HG03025 (cell line): ENCODE results near the gene KLK14.

Source experiments
- ATAC-seq: cut with Tn5 transposase; IDR thresholded peaks from one replicate; pipeline ENCODE4 v1.9.1; 2021; ENCODE audit warnings: mild to moderate bottlenecking, moderate library complexity; ENCODE audit not compliant: unreplicated experiment, low FRiP score

KLK14 gene

DNA sequence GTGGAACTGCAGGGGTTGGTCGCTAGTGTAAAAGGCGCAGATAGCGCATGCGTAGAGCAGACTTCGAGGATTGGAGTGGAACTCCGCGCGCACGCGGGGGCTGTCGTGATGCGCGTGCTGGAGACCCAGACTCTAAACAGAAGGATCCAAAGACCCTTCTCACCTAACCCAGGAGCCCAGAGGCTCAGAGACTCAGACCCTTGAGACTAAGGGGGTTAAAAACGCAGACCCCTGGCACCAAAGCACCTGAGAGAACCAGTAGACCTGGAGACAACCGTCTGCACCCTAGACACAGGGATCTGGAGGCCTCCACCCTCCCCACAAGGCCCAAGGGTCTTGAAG is 26.1 kb upstream of the KLK14 start:
- peak; percentile 30 for ATAC-seq

- ATAC-seq = peak; percentile 88
These were observed 25.5 kb upstream of the KLK14 start, which contains the start of gene CTU1 for GRCh38 chr19:51108066-51108804. TSS of gene CTU1 (minus strand) at chr19:51108409. CDS start at chr19:51104569, 3,840 bp downstream.

GRCh38 chr19:51107406-51108065 is 24.8 kb upstream of the KLK14 start:
- ATAC-seq = no peak

DNA sequence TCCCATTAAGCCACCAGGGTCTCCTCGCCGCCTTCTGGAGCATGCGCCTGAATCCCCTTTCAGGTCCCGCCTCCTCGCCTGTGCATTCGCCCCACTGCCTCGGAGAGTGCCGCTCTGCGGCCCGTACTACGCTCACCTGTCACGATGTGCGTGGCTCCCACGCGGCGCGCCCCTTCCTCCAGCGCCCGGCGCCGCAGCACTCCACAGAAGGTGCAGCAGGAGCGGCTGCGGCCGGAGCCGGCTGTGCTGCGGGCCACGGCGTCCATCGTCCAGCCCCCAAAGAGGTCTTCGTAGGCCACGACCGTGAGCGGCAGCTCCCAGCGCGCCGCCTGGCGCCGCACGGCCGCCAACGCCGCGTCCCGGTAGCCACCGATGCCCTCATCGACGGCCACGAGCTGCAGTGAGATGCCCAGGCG is 21.2 kb upstream of the KLK14 start:
- no peak for ATAC-seq

DNA sequence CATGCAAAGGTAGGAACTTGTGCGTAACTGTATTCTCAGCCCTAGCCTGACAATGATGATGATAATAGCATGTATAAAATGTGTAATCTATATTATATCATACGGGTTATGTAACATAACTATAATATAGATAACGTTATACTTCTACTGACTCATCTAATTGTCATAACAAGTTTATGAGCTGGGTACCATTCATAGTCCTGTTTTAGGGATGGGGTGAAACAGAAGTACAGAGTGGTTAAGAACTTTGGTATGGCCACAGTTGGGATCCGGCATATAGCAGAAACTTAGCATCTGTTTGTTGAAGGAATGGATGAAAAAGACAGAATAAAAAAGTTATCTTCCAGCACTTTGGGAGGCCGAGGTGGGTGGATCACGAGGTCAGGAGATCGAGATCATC is 20.3 kb upstream of the KLK14 start:
- no peak for ATAC-seq

- ATAC-seq = no peak
These were observed 18.6 kb upstream of the KLK14 start for GRCh38 chr19:51101171-51101865.

DNA sequence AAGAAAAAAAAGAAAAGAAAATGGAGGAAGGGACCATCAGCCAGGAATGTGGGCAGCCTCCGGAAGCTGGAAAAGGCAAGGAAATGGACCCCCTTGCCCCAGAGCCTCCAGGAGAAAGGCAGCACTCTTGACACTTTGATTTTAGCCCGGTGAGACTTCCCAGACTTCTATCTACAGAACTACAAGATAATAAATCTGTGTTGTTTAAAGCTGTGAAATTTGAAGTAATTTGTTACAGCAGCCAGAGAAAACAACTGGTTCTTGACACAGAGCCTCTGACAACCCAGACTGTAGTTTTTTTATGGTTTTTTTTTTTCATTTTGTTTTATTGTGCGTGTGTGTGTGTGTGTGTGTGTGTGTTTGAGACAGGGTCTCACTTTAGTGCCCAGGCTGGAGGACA is 17.9 kb upstream of the KLK14 start:
- no peak for ATAC-seq

- ATAC-seq = no peak
These were observed 16.3 kb upstream of the KLK14 start for GRCh38 chr19:51099047-51099382.

DNA sequence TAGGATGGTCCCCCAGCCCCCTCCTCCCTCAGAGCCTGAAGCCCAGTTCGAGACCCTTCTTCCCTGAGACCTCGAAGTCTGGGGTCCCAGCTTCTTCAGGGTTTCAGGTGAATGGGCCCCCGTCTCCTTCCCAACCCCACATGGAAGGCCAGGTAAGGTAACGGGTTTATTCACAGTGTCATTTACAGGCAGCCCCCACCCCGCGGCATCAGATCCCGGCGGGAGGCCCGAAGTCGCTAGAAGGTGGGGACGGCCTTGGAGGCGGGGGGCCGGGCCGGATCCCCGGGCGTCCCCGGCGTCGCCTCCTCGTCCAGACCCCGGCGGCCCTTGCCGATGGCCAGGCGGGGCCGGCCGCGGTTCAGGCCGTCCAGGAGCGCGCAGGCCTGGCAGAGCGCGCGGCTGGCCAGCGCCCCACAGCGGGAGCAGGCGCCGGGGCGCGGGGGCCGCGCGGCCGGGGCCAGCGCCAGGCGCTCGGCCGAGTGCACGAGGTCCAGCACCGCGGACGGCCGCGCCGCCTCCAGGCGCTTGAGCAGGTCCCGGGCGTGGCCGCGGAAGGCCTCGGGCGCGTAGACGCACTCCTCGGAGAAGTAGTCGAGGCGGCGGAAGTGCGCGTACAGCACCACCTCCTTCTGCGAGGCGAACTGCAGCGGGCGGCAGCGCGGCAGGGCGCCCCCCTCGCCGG is 15.8 kb upstream of the KLK14 start:
- ATAC-seq = no peak

DNA sequence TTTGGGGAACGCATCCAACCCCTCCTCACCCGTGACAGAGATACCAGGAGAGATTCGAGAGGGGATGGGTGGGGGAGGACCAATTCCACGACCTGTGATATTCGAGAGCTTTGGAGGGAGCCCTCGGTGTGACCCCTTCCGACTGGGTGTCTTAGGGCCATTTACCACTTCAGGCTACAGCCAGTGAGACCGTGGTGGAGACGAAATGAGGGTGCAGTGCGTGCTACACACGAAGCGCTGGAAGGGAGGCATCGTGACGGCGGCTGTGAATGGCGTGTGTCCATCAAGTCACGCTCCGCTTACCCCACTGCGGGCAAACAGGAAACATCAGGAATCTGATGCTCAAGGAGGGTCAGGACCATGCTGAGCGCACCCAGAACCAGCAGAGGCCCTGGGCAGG is 15.1 kb upstream of the KLK14 start:
- no peak for ATAC-seq

DNA sequence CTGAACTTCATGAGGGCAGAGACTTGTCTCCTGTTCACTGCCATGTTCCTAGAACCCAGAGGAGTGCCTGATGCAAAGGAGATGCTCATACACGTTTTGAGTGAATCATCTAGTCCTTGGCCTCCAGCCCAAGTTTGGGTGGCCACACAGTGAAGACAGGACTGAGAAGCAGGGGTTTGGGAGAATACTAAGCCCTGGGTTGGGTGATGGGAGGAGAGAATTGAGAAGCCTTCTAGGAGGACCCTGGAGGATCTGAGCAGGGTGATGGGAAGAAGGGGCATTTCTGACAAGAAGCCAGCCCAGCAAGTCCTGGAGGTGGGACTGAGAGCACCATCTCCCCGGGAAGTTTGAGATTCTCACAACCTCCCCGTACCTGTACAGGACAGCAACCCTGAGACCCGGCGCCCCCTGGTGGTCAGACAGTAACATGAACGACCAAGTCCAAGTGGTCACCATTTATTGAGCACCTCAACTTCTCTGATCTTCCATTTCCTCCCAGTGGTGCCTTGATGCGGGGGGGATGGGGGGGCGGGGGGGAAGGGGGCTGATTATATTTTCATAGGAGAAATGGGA is 14.6 kb upstream of the KLK14 start:
- ATAC-seq = no peak

GRCh38 chr19:51096473-51097165 is 13.9 kb upstream of the KLK14 start:
- ATAC-seq = no peak

GRCh38 chr19:51094696-51095279 is 12.1 kb upstream of the KLK14 start:
- ATAC-seq = no peak

DNA sequence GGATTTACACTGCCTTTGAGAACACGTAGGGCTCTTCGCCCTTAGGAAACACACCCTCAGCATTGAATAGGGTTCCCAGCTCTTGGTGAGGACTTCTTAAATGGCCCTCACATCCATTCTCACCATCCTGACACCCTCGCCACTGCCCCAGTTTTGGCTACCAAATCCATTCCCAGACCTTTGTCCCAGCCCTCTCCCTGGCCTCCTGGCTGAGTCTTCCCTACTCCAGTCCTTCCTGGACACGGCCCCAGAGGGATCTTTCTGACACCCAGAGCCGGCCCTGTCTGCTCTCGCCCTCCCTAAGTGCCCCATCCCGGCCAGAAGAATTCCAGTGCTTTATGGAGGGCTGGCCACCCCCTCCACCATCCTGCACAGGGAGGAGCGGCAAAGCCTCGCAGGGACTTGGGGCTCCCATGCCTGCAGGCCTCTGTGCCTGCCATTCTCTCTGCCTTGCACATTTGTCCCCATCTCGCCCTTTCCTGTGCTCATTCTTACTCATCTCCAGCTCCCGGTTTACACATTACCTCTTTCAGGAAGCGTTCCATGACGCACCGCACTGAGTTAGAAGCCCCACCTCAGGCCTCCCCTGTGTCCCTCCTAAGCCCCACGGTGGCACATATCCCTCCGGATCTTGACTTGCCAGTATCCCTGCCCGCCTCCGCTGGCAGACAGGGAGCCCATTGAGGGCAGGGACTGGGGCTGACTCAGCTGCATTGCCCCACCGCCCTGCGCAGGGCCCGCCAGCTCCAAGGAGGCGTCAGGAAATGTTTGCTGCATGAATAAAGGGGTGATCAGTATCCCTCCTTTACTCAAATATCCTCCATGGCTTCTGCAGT is 11.0 kb upstream of the KLK14 start:
- ATAC-seq = no peak

GRCh38 chr19:51093101-51093500 is 10.4 kb upstream of the KLK14 start:
- ATAC-seq = no peak

DNA sequence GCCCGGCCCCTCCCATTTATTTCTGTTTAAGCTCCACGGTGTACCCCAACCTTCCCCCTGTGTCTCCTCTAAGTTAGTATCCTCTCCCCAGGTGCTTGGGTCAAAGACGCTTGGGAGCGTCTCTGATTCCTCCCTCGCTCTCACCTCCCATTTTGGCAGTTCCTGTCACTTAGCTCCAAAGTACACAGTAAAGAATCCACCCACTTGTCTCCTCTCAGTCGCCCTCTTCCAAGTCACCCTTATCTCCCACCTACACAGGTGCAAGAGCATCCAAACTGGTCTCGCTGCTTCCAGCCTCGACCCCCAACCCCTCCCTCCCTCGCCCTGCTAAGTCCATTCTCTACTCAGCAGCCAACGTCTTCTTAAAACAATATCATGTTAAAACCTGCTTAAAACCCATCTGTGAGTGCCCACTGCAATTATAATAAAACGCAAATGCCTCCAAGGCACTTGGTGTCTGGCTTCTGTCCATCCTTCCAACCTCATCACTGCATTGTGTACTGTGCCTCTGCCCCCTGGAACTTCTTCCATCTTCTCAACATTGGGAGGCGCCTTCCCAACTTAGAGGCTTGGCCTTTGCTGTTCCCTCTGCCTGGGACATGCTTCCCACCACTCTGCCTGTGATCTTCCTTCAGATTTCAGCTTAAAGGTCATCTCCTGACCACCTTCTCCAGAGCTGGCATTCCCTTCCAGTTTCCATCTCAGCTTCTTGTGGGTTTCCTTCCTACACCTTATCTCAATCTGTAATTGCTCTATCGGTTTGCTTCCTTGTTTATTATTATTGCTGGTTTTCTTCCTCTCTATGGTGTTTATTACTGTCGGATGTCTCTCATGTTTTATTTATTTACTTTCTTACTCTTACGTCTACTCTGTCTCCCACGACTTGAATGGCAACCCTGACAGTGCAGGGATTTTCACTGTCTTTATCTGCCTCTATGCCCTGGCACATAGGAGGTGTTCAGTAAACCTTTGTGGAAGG is 9.5 kb upstream of the KLK14 start:
- no peak for ATAC-seq

DNA sequence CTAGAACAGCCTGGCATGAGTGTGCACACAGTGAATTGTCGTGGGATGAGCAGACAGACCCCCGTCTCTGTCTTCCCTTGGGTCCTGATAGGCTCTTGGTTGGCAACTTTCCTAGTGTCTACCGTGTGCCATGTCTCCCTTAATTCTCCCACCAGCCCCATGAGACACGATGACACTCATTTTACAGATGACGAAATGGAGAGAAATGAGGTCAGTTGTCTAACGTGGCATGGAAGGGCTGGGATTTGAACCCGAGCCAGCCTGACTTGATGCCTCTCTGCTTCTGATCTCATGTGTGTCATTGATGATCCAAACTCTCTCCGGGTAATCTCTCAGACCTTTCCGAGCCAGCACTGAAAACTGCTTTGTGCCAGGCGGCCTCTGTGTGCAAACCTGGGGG is 8.4 kb upstream of the KLK14 start:
- no peak for ATAC-seq

DNA sequence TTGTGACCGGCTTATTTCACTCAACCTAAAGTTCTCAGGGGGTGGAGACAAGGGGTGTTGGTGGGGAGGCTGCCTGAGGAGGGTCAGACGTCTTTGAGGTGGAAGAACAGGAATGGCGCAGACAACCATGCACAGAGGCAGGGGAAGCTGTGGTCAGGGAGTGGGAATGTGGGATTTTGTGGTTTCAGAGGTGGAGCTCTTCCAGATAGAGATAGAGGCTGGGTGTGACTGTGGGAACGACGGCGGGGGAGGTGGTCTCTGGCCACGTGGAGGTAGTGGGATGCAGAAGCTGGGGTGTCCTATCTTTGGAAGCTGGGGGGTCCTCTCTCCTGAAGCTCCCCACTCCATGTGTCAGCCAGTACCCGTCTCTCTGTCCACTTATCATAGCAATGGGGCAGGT is 7.8 kb upstream of the KLK14 start:
- no peak for ATAC-seq
